ENCODE measurements around the gene MAP3K2.

Gene MAP3K2

GRCh38 chr2:127347734-127348392 is 39.9 kb downstream of the MAP3K2 start:
- DNase-seq, result no peak

GRCh38 chr2:127347015-127347414 is 40.8 kb downstream of the MAP3K2 start:
- DNase-seq, result no peak

GRCh38 chr2:127343277-127343676 is 44.5 kb downstream of the MAP3K2 start:
- DNase-seq, result no peak

GRCh38 chr2:127342101-127342500 is 45.7 kb downstream of the MAP3K2 start:
- DNase-seq, result no peak

GRCh38 chr2:127332335-127332734 is 55.4 kb downstream of the MAP3K2 start:
- DNase-seq, result no peak

- no peak for DNase-seq
These were observed 57.0 kb downstream of the MAP3K2 start for GRCh38 chr2:127330753-127331152.

- DNase-seq, result no peak
These were observed 61.4 kb downstream of the MAP3K2 start for GRCh38 chr2:127326289-127326945.

GRCh38 chr2:127324635-127325034 is 63.1 kb downstream of the MAP3K2 start:
- DNase-seq, result no peak

GRCh38 chr2:127321303-127321702 is 66.5 kb downstream of the MAP3K2 start:
- no peak for DNase-seq

- no peak for DNase-seq
These were observed 67.0 kb downstream of the MAP3K2 start for GRCh38 chr2:127320586-127321275.

GRCh38 chr2:127320067-127320466 is 67.7 kb downstream of the MAP3K2 start:
- no peak for DNase-seq

GRCh38 chr2:127314193-127314988 is 73.4 kb downstream of the MAP3K2 start:
- no peak for DNase-seq

GRCh38 chr2:127313406-127313805 is 74.4 kb downstream of the MAP3K2 start:
- DNase-seq, result no peak

GRCh38 chr2:127310980-127311379 is 76.8 kb downstream of the MAP3K2 start:
- no peak for DNase-seq

GRCh38 chr2:127309468-127309867 is 78.3 kb downstream of the MAP3K2 start:
- DNase-seq, result no peak

- no peak for DNase-seq
These were observed 79.1 kb downstream of the MAP3K2 start for GRCh38 chr2:127308586-127309138.

GRCh38 chr2:127305990-127306585 is 81.7 kb downstream of the MAP3K2 start:
- no peak for DNase-seq

- DNase-seq, result no peak
These were observed 85.6 kb downstream of the MAP3K2 start for GRCh38 chr2:127302168-127302567.

GRCh38 chr2:127293748-127294562 is 93.8 kb downstream of the MAP3K2 start, which contains the start of gene ERCC3:
Gene ERCC3 (minus strand): TSS chr2:127294144. CDS start chr2:127294081, 63 bp downstream.
- peak; percentile 70 for DNase-seq

GRCh38 chr2:127293386-127293747 is 94.4 kb downstream of the MAP3K2 start:
- DNase-seq, result no peak

GRCh38 chr2:127288274-127288673 is 99.5 kb downstream of the MAP3K2 start:
- no peak for DNase-seq

All from effector CD4-positive, alpha-beta T cell (primary cell).